GM20431 (cell line): ENCODE measurements around the gene DAAM2.

Experiments
- in situ Hi-C: fragments of 300-500 bp; cut with MseI, MboI; formaldehyde crosslinking; loops from one replicate; pipeline ENCODE4 v1.15.0; 2020; ENCODE audit warnings: low sequenced_read_pairs; ENCODE audit not compliant: unreplicated experiment

The DAAM2 gene

GRCh38 chr6:39841291-39841690, 49.1 kb downstream of the DAAM2 start:
- in situ Hi-C loops, result no loop called here

GRCh38 chr6:39841923-39842322, 49.7 kb downstream of the DAAM2 start:
- in situ Hi-C loops, result no loop called here

- in situ Hi-C loops, result no loop called here
Measured at GRCh38 chr6:39843305-39844020, 51.3 kb downstream of the DAAM2 start.

DNA sequence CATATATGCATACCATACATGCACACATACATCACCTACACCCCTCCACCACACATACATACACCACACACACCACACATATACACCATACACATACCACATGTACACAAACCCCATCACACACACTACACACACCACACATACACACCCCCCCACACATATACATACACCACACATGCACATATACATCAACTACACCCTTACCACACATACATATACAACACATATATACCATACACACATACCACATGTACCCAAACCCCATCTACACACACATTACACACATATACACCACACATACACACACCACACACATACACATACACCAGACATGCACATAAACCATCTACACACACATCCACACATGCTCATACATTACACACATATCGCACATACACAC, 52.7 kb downstream of the DAAM2 start:
- in situ Hi-C loops, result no loop called here

- in situ Hi-C loops, result no loop called here
Measured at GRCh38 chr6:39847221-39847620, 55.0 kb downstream of the DAAM2 start.

DNA sequence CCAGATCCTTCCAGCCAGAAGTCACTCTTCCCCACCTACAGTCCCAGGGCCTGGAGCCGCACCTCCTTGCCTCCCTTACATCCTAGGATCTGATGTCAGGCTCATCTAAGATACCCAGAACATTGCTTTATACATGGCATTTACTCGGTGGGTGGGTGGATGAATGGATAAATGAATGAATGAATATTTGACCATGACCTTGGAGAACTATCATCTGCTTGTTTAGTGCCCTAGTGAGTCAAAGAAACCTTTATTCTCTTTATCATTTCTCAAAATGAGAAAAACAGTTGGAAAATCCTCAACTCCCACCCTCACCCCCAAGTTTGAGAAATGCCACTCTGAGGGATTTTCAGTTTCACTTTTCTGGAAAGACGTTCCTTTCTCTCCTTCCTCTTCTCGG, 56.0 kb downstream of the DAAM2 start:
- in situ Hi-C loops, result no loop called here

DNA sequence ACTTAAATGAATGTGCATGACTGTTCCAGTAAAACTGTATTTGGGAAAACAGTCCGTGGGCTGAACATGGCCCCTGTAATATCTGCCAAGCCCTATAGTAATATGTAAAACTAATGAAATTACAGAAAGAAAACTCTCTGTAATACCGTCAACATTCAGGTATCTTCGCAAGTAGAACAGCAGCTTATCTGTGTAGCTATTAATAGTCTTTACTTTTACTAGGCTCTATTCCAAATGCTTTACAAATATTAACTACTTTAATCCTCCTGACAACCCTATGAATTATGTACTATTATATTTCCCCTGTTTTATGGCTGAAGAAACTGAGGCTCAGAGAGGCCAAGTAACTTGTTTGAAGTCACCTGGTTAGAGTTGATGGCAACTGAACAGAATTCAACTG, 57.1 kb downstream of the DAAM2 start:
- in situ Hi-C loops, result no loop called here

GRCh38 chr6:39849764-39850163, 57.6 kb downstream of the DAAM2 start:
- in situ Hi-C loops, result no loop called here

DNA sequence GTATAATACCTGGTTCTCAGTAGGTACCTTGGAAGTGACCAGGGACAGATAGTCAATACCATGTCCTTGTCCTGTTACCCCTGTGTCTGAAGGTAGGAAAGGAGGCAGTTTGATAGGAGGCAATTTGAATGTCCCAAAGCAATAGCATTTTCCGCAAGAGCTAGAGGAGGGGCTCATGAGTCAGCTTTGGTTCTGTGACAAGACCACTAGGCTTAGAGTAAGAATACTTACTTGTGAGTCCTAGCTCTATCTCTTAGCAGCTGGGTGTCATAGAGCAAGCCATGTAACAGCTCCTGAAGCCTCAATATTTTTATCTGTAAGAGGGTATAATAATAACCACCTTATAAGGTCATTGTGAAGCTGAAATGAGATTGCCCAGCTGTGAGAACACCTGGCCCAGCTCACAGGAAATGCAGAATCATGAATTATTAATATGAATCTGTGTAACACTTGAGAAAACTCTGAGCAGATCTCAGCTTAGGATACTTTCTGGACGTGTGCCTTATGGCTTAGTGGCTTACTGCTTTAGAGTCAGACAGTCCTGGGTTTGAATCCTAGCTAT, 58.6 kb downstream of the DAAM2 start:
- in situ Hi-C loops, result no loop called here

DNA sequence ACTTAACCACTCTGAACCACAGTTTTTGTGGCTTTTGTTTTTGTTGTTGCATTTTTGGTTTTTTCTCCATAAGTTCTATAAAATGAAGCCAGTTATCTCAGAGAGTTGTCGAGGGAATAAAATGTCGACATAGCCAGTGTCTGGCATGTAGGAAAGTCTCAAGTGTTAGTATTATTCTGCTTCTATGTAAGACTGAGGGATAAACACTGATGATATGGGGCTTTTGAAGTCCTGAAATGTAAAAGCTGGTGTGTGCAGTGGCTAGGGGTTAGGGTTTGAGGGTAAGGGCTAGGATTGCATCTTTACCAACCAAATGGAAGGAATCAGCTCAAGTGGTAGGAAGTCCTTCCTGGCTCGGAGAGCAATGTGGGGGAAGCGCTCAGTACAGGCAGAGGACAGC, 59.2 kb downstream of the DAAM2 start:
- in situ Hi-C loops, result no loop called here

GRCh38 chr6:39852324-39852723, 60.1 kb downstream of the DAAM2 start:
- in situ Hi-C loops, result no loop called here

GRCh38 chr6:39853604-39854003, 61.4 kb downstream of the DAAM2 start:
- in situ Hi-C loops, result no loop called here

GRCh38 chr6:39855356-39855995, 63.3 kb downstream of the DAAM2 start:
- in situ Hi-C loops, result no loop called here

DNA sequence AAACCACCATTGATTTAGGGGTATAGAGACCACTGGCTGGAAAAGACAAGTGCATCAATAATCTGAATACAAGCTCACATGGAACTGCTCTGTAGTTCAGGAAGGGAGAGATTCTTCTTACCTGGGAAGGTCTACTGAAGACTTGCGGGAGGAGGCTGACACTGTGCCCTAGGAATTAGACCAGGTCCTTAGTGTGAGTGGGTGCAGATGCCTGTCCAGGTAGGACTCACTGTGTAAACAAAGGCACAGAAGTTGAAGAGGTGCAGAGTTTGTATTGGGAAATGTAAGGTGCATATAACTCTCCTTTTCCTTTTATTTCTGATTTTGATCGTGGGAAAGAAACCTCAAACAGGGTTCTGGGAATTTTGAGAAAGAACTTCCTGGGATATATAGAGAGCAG, 66.8 kb downstream of the DAAM2 start:
- in situ Hi-C loops, result no loop called here

GRCh38 chr6:39861663-39862062, 69.5 kb downstream of the DAAM2 start:
- in situ Hi-C loops, result no loop called here

DNA sequence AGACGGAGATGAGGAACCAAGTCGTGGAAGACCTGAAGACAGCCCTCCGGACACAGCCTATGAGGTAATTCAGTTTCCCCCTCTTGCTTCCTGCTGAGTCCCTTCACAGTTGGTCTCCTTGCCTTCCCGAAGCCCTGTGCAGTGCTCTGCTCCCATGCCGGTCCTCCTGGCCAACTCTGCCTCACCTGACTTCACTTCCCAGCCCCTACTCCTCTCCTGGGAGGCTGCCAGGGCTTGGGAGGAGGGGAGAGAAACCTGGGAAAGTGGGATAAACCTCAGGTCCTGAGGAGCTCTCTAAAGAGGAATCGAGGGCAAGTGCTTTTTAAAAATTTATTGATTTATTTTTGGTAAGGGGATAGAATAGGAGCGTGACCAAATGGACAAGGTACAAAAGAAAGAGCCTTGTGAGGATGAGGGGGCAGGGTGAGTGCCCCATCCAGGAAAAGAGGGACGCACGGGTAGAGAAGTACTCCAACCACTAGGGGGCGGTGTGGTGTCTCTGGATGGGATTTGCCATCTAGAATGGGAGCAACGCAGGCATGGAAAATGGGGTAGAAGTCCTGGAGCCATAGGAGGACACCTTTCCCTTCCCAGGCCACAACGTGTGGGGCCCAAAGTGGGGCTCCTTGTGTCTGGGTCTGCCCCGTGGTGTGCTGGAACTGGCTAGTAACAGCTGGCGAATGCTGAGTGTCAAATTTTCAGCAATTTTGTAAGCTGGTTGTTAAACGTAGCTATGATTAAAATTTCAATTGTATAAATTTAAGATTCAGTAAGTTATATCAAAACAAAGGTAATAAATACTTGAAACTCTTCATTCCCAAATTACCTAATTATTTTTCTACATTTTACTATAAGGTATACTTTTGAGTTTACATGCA, 73.1 kb downstream of the DAAM2 start:
- in situ Hi-C loops, result no loop called here

GRCh38 chr6:39867592-39867991, 75.4 kb downstream of the DAAM2 start:
- in situ Hi-C loops, result no loop called here

- in situ Hi-C loops, result no loop called here
Measured at GRCh38 chr6:39870950-39871349, 78.8 kb downstream of the DAAM2 start.

- in situ Hi-C loops, result no loop called here
Measured at GRCh38 chr6:39873439-39873838, 81.3 kb downstream of the DAAM2 start.

DNA sequence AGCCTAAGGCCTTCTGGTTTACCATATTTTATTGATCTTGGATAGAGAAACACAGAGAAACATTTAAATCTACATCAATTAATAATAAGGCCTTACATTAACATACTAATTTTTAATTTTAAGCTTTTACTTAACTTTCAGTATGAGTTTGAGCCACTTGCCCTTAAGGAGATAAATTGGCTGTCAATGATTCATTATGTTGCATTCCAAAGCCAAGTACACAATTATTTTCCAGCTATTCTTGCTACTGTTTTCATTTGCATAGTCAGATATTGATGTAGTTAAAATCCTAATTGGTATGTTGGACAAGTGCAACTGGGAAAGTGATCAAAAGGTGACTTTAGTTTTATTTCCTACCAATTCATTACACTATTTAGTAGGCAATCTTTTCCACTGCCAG, 83.9 kb downstream of the DAAM2 start:
- in situ Hi-C loops, result no loop called here

DNA sequence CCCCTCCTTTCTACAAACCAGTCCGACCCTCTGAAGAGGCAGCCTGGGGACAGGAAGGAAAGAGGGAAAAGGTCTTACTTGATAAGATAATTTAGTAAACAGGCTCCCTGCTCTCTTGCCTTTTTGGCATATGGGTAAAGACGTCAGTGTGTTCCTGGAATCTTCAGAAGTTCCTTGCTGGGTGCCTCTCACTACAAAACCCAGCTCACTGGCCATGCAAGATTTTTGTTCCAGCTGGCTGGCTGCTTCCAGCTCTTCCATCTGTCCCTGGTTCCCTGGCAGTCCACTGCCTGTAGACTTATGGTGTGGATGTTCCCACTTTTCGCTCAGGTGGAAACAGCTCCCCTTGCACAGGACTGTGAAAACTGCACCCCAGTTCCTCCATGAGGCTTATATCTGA, 84.7 kb downstream of the DAAM2 start:
- in situ Hi-C loops, result no loop called here
